Erythroblast (primary cell): ENCODE measurements around the gene BAIAP2.

Experiments used
- DNase-seq, 2 experiments: peaks; one replicate each; lab custom pipeline; 2025; lab: John Stamatoyannopoulos, UW
- GATA1 ChIP-seq: IDR thresholded peaks from 2 replicates; pipeline ENCODE4 v1.6.1; 2011; ENCODE audit warnings: low read depth, mild to moderate bottlenecking, control low read depth, low read length, moderate library complexity
- POLR2A ChIP-seq: IDR thresholded peaks from 2 replicates; pipeline ENCODE4 v1.6.1; 2011; ENCODE audit warnings: mild to moderate bottlenecking, low read length

BAIAP2 gene

GRCh38 chr17:81052199-81052997 lies 17.4 kb downstream of the BAIAP2 start:
- TF ChIP-seq POLR2A (no peak), GATA1 (no peak)
- no peak for DNase-seq

- no peak for DNase-seq
- TF ChIP-seq GATA1, result no peak
- no peak for TF ChIP-seq POLR2A
Observed at GRCh38 chr17:81053041-81053970, 18.4 kb downstream of the BAIAP2 start.

DNA sequence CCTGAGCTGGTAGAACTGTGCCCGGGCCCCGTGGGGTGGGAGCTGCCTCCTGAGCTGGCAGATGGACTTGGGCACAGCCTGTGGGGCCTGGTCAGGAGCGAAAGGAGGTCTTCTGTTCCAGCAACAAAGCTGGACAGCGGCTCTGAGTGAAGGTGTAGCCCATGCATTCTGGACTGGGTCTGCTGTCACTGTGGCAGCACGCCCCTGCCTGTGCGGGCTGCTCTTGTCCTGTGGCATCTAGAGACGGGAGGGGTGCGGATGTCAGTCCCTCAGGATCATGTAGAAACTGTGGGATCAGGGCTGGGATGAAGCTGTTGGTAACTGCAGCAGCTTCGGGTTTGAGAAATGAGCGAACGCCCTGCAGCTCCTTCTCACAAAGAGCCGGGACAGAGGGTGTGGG lies 19.4 kb downstream of the BAIAP2 start:
- no peak for DNase-seq
- TF ChIP-seq POLR2A (no peak), GATA1 (no peak)

- no peak for DNase-seq
- TF ChIP-seq POLR2A (no peak), GATA1 (no peak)
Observed at GRCh38 chr17:81054881-81055370, 20.0 kb downstream of the BAIAP2 start.

DNA sequence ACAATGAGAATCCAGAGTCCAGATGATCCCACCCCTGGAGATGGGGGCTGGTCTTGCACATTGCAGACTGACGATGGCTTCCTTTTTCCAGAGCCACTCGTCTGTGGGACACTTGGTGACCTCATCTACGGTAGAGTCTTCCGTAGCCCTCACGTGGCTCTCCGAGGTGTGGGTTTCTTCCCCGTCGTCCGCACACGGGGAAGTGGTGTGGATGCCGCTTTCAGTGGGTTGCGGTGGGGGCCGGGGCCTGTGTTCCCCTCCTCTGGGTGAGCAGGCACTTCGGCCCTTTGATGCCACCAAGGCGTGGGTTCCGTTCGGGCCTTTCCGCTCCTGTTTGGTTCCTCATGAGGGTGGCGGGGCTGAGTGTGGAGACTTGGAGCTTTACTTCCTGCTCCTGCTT lies 21.4 kb downstream of the BAIAP2 start:
- DNase-seq, result no peak
- TF ChIP-seq POLR2A, result no peak
- TF ChIP-seq GATA1, result no peak

GRCh38 chr17:81057079-81057730 lies 22.3 kb downstream of the BAIAP2 start:
- DNase-seq, result peak; percentile 82 to 83
- TF ChIP-seq GATA1 (no peak), POLR2A (no peak)

GRCh38 chr17:81057777-81058176 lies 22.8 kb downstream of the BAIAP2 start:
- no peak for DNase-seq
- TF ChIP-seq POLR2A (no peak), GATA1 (no peak)

DNA sequence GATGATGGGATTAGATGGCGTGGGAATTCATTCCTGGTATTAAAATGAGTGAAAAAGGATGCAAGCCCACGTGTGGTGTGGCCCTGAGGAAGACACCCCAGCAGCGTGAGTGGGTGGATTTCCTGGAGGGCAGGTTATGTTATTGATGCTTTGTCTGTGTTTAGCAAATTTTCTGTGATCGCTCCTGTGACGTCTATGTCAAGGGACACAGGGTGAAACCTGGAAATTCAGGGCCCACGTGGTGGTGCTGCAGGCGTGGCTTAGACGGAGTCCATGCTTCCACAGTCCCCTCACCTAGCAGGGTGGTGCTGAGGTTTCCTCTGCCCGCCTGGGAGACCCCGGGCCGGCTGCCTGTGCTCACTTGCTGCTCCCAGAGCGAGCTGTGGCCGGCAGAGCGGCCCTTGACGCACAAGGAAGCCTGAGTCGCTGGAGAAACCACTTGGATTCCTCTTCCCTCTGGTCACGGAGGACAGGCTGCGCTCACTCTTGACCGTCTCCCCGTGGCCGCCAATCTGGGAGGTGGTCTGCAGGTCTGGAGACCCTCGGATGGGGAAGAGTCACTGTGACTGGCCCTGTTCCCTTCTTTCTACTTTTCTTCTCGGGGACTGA lies 23.4 kb downstream of the BAIAP2 start:
- DNase-seq, result no peak
- TF ChIP-seq GATA1 (no peak), POLR2A (no peak)

- no peak for TF ChIP-seq GATA1
- peak in 1 of 2 experiments; percentile 28 for DNase-seq
Observed at GRCh38 chr17:81059026-81059425, 24.1 kb downstream of the BAIAP2 start.

- DNase-seq, result no peak
- no peak for TF ChIP-seq POLR2A
- TF ChIP-seq GATA1, result no peak
Observed at GRCh38 chr17:81060416-81060815, 25.5 kb downstream of the BAIAP2 start.

GRCh38 chr17:81061027-81061735 lies 26.2 kb downstream of the BAIAP2 start:
- DNase-seq, result no peak
- no peak for TF ChIP-seq POLR2A
- TF ChIP-seq GATA1, result no peak

- DNase-seq, result no peak
- TF ChIP-seq GATA1 (no peak), POLR2A (no peak)
Observed at GRCh38 chr17:81062014-81062780, 27.2 kb downstream of the BAIAP2 start.
